Epithelial cell of proximal tubule (primary cell): ENCODE results near the gene ELOVL4. TPM values are rescaled to one million over a fixed set of nuclear protein-coding genes. Genes with fewer than 3 reads are reported as not detected.

Source experiments
- DNase-seq: peaks from one replicate; pipeline ENCODE4 v3.0.0-alpha.2; 2011; ENCODE audit warnings: low read depth
- H3K4me3 ChIP-seq: 2 replicates; pipeline ENCODE4 v1.5.1; 2011; ENCODE audit warnings: low read depth, mild to moderate bottlenecking, low read length
- CTCF ChIP-seq: conservative IDR thresholded peaks from 2 replicates; pipeline ENCODE4 v1.5.1; 2012; ENCODE audit warnings: low read depth, mild to moderate bottlenecking, low read length
- total RNA-seq: library from RNA; depleted of rRNA; stranded (reverse); fragments of >200 nt; gene quantifications from 2 replicates; pipeline ENCODE4 v1.2.3, GENCODE V29; 2015

The ELOVL4 gene
- total RNA-seq, 1 donor from 2014 or later = 2.1 TPM

DNA sequence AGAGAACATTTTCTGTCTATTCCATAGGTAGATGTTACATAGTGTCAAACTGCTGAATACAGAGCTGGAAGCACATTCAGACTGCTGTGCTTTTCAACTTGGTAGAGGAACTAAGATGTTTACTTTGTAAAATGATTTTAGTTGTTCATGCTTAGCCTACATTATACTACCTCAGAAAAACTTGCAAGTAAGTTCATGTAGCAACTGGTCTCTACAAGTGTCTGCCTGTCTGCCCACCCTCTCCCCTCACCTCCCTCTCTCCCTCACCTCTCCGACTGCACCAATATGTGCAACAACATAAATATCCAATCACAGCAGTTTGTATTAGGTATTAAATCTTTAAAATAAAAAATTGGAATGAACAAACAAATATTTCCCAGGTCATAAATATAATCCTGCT, 25.3 kb downstream of the ELOVL4 start:
- no peak for TF ChIP-seq CTCF
- no peak for DNase-seq
- H3K4me3 ChIP-seq = no peak overlapping the region

DNA sequence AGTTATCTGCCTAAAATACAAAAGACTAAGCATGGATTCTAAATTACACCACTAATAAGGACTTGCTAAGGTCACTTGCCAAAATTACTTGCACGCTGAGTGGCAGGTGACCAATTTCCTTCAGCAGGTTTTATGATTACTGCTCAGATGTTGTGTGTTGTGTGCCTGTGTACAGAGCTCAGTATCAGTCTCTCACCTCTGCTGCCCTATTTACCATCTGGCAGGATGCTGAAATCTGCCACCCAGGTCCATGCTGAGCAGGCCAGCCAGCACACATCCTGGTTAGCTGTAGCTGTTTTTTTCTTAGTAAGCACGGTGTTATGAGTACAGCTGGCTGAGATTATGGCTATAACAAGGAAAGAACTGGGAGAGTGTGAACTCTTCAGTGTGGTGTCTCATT, 34.0 kb downstream of the ELOVL4 start:
- no peak for TF ChIP-seq CTCF
- H3K4me3 ChIP-seq = no peak overlapping the region

GRCh38 chr6:79911992-79912391, 35.4 kb downstream of the ELOVL4 start:
- no peak overlapping the region for H3K4me3 ChIP-seq
- no peak for TF ChIP-seq CTCF
- DNase-seq = no peak

More for the DNA sequence above, 34.0 kb downstream of the ELOVL4 start:
- no peak for DNase-seq

DNA sequence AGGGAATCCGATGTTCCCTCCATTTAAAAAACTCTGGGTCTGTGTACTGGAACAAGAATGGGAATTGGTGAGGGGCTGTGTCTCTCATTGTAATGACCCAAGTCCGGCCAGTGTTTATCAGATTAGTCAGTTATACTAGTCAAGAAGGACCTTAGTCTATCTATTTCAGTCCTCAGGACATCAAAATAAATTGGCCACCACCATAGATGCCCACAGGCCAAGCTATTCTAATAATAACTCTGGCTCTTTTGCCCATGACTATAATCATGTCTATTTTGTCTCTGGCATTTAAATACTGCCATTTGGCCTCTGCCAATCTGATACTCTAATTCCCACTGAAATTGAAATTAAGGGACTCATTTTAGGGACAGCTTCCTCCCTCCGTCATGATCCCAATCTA, 37.8 kb downstream of the ELOVL4 start:
- no peak for TF ChIP-seq CTCF
- H3K4me3 ChIP-seq = no peak overlapping the region
- no peak for DNase-seq

DNA sequence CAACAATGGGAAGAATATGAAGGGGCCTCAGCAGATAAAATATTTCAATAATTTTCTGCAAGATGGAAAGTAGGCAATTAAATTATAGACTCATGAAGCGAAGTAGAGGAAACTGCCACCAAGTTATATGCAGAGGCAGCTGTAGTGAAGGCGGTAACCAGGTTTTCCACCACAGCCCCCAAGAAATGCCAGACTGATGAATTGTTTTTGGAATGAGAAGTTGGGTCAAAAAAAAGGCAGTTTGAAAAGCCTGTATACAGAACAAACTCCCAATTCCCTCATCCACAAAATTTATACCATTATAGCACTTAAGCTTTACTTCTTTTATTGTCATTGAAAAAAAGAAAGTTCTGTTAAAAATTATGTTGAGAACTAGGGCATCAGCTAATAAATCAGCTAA, 45.3 kb downstream of the ELOVL4 start:
- H3K4me3 ChIP-seq = no peak overlapping the region
- no peak for DNase-seq
- TF ChIP-seq CTCF = no peak

DNA sequence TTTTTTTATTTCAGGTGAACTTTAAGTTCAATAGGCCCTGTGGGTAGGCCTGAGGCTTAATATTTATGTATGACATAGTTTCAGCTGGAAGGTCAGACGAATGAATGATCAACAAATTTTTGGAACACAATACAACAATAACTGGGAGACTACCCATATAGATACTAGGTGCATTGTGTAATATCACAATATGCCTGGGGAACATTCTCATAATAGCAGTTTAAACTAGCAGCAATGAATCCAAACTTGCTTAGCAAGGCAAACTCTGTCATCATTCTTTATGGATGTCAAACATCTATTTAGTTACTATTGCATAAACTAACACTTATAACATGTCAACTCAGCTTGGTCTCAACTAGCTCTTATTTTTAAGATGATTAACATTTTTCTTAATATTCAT, 49.3 kb downstream of the ELOVL4 start:
- H3K4me3 ChIP-seq = no peak overlapping the region
- no peak for TF ChIP-seq CTCF
- no peak for DNase-seq

DNA sequence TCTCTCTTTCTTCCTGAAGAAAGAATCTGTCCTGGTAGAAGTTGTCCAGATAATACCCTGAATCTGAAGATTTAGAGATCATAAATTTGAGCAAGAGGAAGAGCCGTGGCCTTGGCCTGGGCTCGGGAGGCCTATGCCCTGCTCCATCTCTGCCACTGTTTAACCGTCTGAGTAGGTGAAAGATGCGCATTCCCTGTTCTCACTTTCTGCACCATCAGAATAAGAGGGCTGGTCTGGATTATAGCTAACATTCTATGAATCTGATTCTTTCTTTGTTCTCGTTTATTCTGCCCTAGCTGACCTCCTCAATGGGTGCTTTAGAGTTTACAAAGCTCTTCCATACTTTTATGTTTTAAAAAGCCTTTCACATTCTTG, 51.3 kb downstream of the ELOVL4 start:
- no peak for TF ChIP-seq CTCF
- no peak for DNase-seq
- no peak overlapping the region for H3K4me3 ChIP-seq
